GM23248 (cell line): Measurements from ENCODE around the gene VSTM2B.

Experiments
- EZH2 ChIP-seq: fragments of 200-600 bp; sonication (generic); IDR thresholded peaks from 2 replicates; pipeline ENCODE4 v1.6.1; 2018; ENCODE audit warnings: antibody characterized with exemption, mild to moderate bottlenecking; ENCODE audit not compliant: insufficient read depth, poor library complexity, severe bottlenecking
- EZH2phosphoT487 ChIP-seq: fragments of 200-600 bp; sonication (generic); IDR thresholded peaks from 2 replicates; pipeline ENCODE4 v1.6.1; 2018; ENCODE audit warnings: antibody characterized with exemption, moderate library complexity, mild to moderate bottlenecking, low read depth; ENCODE audit not compliant: insufficient read depth

DNA sequence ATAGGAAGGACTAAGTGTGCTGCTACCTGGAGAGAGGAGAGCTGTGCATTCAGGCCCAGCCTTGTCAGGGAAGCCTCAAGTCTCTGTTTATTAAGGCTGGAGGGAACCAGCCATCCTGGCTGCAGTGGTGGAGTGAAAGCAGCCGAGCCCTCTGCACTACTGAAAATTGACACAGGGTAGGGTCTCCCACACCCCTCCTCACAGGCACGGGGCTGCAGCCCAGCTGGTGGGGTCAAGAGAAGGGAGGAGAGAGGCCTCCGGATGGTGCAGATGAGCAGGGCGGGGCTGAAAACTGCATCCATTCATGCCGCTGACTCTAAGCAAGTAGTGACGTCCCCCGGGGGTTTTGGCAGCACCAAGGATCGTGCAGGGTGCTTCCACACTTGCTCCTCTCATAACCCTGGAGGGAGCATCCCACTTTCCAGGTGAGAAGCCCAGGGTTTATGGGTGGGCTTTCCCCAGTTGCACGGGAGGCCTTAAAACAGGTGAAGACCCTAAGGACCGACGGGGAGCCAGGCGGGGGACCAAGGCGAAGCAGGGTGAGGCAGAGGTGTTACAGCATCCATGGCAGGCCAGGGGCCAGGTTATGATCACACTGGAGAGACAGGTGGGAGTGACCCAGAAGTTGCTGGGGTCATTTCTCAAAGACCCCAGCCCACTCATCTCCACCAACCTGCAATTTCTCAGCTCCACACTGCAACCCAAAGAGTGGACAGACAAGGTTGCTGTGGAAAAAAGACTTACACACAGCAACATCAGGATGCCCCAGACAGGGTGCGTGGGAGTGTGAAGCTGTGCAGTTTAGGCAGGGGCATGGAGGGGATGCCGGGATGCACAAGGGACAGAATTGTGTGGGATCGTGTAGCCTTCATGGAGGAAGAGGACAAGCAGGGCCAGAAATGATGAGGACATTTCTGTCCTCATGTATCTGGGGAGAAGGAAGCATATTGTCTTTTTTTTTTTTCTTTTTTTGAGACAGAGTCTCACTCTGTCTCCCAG, 36.8 kb downstream of the VSTM2B start:
- TF ChIP-seq EZH2 (no peak), EZH2phosphoT487 (no peak)
